Measurements from ENCODE around the gene RAD51AP2.
"Not testable (repeated sequence)": the region's sequence is repeated elsewhere in the genome, so short reads cannot be mapped to it uniquely, and the experiment has no call there.

RAD51AP2 gene

DNA sequence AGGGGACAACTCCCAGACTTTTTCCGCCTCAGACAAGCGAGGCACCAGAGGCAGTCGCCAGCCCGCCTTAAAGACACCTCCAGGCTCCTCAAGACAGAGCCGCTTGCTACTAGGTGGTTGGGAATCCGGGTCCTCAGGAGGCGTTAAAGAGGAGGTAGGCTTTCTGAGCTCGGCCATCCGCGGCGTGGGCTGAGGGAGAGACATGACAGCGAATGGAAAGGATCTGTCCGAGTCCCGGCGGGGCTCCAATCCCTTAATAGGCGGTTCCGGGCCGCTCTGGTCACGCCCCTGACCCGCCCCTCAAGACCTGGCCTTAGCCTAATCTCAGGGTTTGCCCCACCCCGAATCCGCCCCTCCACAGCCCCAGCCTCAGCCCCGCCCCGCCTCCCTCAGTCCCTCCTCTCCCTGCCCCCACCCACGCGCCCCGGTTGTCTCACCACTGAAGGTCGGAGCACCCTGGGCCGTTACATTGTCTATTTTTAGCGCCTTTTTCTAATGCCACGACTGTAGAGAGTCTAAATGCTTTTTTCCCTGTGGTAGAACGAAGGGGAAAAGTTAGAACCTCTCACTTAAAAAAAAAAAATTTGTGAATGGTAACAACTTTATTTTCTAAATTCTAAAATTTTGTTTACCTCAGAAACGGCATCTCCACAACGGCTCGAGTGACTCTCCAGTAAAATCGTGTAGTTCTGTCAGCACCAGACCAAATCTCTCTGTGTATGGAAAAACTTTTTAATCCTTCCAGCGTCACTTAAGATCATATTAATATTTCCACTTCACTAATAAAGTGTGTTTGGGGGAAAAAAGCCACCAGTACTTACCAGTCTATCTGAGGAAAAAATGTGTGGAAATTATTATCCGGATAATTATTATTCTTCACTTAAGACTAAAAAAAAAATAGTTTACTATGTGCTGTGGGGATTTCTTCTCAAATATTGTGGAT is at the start of gene RAD51AP2:
Gene RAD51AP2 (minus strand): TSS at position 229 of the 943 bp plus-strand sequence. CDS start 25 bp downstream, at position 204.
- peak; percentile 21 for DNase-seq (ENCODE audit: insufficient read length, low spot score)
- no peak for FAIRE-seq

DNA sequence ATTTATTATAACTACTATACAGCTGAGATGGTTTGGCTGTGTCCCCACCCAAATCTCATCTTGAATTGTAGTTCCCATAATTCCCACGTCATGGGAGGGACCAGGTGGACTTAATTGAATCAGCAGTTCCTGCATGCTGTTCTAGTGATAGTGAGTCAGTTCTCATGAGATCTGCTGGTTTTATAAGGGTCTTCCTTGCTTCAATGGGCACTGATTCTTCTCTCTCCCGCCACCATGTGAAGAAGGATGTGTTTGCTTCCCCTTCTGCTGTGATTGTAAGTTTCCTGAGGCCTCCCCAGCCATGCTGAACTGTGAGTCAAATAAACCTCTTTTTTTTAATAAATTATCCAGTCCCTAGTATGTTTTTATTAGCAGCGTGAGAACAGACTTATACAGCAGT is 47.5 kb upstream of the RAD51AP2 start:
- FAIRE-seq; DNase-seq (ENCODE audit: insufficient read length, low spot score): not testable (repeated sequence)

DNA sequence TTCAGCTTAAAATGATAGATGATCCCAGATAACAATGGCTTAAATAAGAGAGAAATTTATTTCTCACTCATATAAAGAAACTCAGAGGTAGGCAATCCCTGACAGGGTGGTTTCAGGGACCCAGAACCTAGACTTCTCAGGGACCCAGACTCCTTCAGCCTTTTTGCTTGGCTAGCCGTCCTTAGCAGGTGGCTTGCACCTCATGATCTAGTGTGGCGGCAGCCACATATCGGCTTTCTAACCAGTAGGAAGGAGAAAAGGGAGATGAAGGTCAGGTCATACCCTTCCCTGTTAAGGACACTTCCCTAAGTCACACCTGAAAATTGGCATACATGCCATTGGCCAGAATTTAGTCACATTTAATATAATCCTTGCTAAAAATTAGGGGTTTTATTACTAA is 40.6 kb upstream of the RAD51AP2 start:
- FAIRE-seq: no peak
- DNase-seq (ENCODE audit: insufficient read length, low spot score): no peak

DNA sequence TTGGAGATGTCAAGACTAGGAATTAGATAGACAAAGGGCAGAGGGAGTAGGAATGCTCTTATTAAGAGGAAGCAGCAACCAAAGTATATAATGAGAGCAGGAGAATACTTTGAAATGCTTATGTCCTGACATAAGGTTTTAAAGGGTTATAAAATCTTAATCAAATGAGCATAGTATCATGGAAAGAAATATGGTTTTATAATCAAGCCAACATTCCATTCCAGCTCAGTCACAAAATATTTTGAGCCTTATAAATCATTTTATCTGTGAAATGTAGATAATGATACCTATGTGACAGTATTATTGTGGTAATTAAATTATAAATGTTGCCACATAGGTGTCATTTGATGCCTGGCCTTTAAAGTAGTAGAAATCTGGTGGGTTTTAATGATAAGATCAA is 39.8 kb upstream of the RAD51AP2 start:
- no peak for DNase-seq (ENCODE audit: insufficient read length, low spot score)
- no peak for FAIRE-seq

DNA sequence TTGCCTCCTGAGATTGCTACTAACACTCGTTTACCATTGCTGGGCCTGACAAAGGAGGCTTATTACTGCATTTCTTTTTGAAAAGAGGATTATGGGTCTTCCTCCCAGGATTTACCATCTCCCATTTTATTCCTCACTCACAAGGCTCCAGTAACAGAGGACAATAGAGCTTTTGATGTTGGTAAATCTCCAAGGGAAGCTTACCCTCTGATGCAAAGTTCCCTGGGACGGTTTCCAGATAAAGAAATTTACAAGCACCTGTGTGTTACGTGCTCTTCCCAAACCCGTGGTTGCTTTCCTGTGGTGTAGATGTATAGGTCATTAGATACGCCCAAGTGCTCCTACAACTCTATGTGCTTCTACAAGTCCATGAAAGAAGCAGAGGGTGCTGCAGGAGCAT is 39.4 kb upstream of the RAD51AP2 start:
- FAIRE-seq (no peak), DNase-seq (ENCODE audit: insufficient read length, low spot score) (no peak)

DNA sequence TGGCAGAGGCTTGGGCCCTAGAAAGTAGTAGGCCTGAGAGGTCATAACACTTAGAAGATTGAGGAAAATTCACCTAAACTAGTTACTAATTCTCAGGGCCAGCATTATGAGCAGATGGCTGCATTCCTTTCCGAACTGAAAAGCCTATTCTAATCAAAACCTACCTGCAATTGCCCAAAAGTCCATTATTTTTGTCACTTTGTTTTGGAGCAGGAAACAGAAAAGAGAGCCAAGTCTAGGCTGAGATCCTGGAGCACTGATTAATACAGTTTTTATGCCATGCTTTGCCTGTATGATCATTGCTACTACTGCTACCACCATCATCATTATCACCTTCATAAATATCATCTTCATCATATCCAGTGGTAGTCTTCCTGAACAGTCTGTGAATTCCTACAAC is 36.9 kb upstream of the RAD51AP2 start:
- FAIRE-seq (no peak), DNase-seq (ENCODE audit: insufficient read length, low spot score) (no peak)

DNA sequence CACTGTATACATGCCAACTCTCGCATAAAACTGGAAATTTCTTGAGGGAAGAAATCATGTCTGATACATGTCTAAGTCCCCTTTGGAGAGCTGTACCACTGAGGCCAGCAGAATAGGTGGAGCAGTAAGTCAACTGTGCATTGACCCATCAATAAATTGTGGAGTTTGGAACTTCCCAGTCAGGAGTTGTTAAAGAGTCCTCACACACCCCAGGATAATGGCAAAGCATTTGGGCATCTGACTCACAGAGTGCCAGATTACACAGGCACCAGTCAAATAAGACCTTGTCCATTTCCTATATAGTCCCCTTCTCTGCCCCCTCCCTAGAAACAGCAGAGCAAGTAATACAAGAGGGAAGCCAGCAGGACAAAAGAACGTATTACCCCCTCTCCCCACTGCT is 32.7 kb upstream of the RAD51AP2 start:
- DNase-seq (ENCODE audit: insufficient read length, low spot score) (no peak), FAIRE-seq (no peak)

DNA sequence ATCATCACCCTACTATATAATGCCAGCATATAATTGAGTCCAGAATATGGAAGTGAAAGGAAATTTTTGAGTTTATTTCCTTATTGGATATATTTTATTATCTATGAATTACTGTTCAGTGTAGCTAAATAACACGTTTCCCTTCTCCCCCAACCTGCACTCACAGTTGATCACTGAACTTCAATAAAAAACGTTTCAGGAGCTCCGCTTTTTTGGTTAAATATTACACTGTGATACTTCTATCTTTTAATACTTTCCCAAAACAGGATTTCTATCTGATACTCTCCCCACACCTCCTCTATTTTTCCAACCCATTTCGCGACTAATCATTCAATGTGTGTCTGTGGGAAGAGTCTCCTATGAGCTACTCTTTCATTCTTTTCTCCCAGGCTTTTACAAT is 29.5 kb upstream of the RAD51AP2 start:
- FAIRE-seq: no peak
- no peak for DNase-seq (ENCODE audit: insufficient read length, low spot score)

DNA sequence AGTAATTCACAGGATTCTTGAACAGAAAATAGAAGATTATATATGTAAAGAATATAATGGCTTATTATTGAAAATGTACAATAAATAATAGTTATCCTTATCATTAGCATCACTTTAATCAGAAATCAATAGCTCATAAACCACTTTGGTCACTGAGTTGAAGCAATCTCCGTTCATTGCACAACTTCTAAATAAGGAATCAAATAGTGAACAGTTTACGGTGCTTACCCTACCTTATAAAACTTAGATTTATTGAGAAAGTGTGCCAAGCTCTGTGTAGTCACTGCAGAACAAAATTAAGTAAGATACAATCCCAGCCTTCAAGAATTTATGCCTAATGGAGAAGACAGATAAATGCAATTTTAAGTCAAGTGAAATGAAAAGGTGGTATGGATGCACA is 29.0 kb upstream of the RAD51AP2 start:
- FAIRE-seq (no peak), DNase-seq (ENCODE audit: insufficient read length, low spot score) (no peak)

DNA sequence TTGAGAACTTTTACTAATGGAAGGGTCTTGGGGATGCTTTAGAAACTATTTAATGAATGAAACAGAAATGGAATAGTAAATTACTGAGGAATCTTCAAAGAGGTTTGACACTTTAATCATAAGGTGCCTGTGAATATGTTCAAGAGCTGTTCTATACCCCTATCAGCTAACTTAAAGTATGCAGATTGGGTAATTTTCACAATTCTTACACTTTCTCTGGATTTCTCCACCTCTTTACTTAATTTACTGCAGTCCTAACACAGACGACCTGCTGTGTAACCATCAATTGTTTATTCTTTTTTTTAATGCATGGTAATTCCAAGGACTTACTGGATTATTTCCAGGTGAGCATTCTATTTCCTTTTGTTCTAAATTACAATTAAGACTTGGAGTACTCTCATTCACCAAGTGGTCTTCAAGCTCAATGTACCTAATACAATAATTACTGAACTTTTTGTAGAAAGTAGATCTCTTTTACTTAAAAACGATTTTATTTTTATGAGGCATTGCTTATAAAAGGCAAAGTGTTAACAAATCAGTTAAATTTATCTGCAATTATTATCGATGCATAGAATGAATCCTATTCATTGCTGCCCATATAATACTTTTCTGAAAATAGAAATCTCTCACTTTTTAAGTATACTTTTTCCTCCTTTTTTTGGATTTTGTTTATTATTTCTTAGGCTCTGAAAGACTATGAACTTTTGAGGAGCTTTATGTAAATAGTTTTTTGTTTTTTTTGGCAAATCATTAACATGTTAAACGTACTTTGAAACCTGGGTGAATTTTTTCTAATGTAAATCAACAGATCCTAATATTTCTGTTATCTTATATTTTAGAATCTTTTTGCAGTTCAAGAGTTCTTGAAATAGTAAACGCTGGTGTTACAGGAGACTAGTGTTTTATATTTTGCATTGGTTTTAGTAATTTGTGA is 27.7 kb upstream of the RAD51AP2 start:
- no peak for FAIRE-seq
- DNase-seq (ENCODE audit: insufficient read length, low spot score): no peak

DNA sequence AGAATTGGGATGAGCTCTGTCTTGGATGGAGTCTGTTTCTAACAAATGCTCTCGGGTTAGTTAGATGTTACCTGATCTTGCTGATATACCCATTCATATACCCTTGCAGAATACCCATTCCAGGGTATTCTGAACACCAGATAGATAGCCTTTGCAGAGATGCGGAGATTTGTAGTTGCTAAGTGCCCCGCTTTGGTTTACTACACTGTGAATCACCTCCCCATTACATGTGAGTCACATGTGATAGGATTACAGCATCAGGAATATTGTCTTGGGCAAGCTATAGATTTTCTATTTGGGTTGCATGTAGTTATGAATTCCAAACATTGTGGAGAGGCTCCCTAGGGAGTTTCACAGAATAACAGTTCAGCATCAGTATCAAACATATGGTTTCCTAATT is 26.0 kb upstream of the RAD51AP2 start:
- no peak for FAIRE-seq

DNA sequence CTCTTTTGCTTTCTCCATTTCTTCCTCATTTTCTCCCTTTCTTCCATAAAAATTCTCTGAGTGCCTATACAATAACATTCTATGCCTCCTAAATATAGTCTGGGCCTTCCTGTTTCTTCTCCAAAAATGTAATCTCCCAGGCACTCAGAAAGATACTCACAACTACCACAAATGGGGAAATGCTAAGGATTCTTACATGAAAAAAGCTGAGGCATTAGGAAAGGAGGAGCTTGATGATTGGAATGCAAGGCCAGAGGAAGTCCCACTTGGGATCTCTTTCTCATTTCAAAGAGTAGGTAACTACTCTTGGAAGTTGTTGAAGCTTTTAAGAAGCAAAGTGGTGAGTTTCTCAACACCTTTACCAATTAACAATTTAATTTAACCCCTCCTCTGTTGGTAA is 25.6 kb upstream of the RAD51AP2 start:
- FAIRE-seq (no peak), DNase-seq (ENCODE audit: insufficient read length, low spot score) (no peak)

More for the DNA sequence above, 26.0 kb upstream of the RAD51AP2 start:
- no peak for DNase-seq (ENCODE audit: insufficient read length, low spot score)

DNA sequence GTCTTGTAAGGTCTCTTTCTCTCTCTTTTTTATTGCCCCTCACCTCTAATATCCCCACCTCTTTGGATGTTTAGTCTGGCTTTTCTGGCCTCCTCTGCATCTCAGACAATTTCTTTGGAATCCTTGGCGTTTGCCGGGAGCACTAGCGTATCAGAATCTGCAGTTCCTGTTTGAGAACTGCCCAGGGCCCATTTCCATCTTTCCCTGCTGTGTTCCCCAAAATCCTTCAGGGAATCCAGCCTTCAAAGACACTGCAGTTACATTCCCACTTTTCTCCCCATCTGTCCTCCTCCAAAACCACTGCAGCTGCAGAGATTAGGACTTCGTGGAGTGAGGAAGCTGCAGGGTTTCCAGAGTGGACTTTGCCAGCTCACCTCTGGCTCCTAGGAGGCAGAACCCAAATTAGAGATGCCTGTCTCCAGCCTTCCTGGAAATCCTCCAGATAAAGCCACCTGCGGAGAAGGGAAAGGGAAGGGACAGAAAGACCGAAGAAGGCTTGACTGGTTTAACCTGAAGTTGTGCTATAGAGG is 25.0 kb upstream of the RAD51AP2 start:
- no peak for DNase-seq (ENCODE audit: insufficient read length, low spot score)
- FAIRE-seq: no peak

DNA sequence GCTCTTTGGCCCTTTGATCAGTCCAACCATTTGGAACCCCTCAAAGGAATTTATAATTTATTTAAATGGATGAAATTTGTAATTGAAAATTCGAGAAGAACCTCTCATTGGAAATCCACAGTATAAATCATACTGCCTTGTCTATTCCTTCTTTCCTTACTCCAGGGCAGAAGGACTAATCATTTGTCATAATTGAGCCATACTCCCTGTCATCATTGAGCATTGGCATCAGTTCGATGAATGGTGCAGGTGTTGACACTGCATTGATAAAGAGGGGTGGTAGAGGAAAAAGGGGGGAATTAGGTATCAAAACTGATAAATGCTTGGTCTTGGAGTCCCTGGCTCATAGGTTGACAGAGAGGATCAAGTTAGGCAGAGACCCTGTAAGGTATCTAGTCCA is 24.2 kb upstream of the RAD51AP2 start:
- DNase-seq (ENCODE audit: insufficient read length, low spot score): no peak
- FAIRE-seq: no peak

DNA sequence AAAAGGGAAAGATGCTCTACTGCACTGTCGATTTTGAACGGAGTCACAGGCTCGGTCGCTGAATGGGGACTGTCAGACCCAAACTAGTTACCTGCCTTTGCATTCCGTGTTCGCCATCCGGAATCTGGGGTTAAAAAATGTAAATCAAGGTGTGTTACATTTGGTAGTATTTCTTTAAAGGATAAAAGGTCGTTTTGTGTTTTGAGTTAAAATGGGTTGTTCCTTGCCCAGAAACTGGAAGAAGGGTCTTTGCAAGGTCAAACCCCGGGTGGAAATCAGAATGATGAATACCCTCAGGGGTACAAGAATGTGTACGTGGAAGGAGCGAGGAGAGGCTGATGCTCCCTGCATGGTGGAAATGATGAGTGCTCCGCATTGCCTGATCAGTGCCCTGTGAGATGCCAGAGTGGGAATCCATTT is 23.3 kb upstream of the RAD51AP2 start:
- DNase-seq (ENCODE audit: insufficient read length, low spot score): no peak
- no peak for FAIRE-seq

DNA sequence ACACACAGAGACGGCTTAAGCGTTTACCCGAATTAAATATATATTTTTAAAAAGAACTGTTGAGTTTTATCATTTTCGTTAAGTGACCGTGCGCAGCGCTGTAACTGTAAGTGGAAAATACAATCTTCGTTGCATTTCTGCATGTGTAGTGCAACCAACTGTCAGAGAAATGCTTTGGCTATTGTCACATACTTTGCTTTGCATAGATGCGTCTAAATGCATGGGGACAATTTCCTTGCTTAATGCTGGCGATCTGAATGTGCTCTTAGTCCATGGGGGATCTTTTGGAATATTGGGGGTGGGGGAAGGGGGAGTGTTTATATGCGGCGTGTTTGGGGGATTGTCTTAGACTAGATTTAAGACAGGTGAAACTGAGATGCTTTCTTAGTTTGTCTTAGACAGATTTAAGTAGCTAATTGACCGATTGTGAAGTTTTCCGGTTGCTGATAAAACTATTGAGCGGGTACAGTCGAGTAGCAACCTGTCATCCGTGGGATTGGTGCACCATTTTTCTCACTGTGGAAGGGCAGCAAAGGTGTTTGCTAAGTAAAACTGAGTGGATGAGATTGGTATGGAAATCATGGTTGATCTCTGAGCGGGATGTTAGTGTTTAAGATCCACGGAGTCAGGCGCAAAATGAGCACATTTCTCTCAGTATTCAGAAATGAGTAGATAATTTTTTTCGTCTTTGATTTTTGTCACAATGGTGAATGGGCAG is 22.7 kb upstream of the RAD51AP2 start:
- FAIRE-seq (no peak), DNase-seq (ENCODE audit: insufficient read length, low spot score) (no peak)

DNA sequence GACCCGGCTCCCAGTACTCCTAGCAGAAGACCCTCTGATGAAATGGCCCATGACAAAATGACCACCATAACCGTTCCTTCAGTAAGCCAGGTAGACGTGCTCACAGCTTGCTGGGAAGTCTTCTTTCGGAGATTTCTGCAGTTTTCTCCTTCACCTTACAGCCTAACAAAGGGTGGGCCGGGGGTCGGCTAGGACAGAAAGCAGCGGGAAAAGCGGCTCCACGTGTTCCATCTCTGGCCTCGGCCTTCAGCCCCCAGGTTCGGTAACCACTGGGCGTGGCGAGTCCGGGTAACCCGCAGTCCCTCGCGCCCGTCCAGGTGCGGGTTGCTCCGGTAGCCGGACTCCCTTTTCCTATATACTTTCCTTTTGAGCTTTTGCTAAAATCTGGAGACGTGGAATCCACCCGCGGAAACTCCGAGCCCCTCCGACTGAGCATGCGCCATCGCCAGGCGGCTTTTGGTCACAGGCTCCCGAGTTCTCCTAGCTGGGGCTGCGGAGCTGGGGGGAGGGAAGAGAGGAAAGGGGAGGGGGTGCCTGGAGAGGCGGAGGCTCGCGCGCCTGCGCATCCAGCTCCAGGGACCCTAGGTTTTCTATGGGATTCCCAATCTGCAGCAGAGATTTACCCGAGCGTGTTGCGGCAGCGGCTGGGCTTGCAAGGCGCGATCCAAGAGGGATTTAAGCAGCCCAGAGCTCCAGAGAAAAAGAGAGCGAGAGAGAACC is 22.0 kb upstream of the RAD51AP2 start, which contains the start of gene VSNL1:
Gene VSNL1 (plus strand): TSS at position 604 of the 720 bp plus-strand sequence. CDS start 51,379 bp downstream, outside the sequence.
- DNase-seq (ENCODE audit: insufficient read length, low spot score): no peak

DNA sequence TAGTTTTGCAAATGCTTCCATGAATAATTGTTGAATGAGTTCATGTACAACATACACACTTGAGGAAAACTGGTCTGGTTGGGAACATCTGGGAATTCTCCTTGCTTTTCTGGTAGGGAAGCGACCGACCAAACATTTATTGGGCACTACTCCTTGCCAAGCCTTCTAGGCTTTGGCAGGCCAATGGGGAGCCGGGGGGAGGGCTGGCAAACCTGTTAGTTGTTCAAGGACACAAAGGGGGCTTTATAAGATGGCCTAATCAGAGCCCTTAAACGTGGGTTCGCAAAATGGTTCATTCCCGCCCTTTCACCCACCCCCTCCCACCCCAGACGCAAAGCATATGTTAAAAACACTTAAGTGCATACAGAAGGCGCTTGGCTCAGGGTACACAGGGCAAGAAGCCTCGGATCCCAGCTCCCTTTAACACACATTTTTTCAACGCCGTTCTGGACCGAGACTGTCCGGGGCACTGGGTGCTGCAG is 21.4 kb upstream of the RAD51AP2 start:
- DNase-seq (ENCODE audit: insufficient read length, low spot score) (no peak), FAIRE-seq (no peak)

More for the DNA sequence above, 22.0 kb upstream of the RAD51AP2 start, which contains the start of gene VSNL1:
- FAIRE-seq: no peak

DNA sequence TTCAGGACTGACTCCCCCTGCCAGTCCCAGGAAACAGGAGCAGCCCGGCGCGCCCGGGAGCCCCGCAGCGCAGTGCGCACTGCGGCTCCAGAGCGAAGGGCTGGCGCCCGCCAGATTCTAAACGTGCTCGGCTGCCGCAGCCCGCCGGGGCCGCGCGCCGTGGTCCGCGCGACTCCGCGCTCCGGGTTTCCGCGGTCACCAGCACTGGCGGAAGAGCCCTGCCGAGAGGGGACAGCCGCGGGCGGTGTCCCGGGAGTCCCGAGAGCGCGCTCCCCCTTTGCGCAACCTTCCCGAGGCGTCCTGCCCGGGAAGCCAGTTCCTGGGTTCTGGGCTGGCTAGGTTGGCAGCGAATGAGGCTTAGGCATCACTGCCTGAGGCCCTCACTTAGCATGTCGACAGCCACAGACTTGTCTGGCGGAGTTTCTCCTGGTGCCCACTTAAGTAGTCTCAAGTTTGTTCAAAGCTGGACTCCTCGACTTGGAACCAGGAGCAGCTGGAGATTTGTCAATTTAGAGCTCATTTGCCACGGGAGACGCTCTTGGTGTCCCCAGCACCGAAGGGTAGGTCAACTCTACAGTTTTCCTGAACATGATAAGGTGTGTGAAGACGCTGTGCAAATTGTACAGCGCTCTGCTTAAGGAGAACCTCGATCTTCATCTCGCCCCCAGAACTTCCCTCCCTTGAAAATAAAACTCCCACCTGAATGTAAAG is 20.8 kb upstream of the RAD51AP2 start:
- DNase-seq (ENCODE audit: insufficient read length, low spot score) (peak; percentile 3), FAIRE-seq (no peak)

Data from HTR-8/SVneo (cell line).